Skeletal muscle tissue (tissue), 4 donors: ENCODE results near the gene ZNF286A. TPM values are rescaled to one million over a fixed set of nuclear protein-coding genes. Genes with fewer than 3 reads are reported as not detected.
"Not testable (repeated sequence)": the region's sequence is repeated elsewhere in the genome, so short reads cannot be mapped to it uniquely, and the experiment has no call there.

Experiments
- H3K27ac ChIP-seq: one replicate; pipeline ENCODE4 v1.7.0; 2013; ENCODE audit warnings: mild to moderate bottlenecking, low read depth, low read length, inconsistent platforms
- H3K27me3 ChIP-seq, 3 donors: one replicate each; pipeline ENCODE4 v1.7.0; 2013; ENCODE audit warnings: low read length in 3 of 3; ENCODE audit not compliant: control insufficient read depth in 3 of 3, insufficient read depth in 3 of 3
- H3K36me3 ChIP-seq, 3 donors: one replicate each; pipeline ENCODE4 v1.7.0; 2013; ENCODE audit warnings: low read length in 3 of 3; ENCODE audit not compliant: control insufficient read depth in 3 of 3, insufficient read depth in 3 of 3
- H3K4me1 ChIP-seq, 3 donors: one replicate each; pipeline ENCODE4 v1.7.0; 2013; ENCODE audit warnings: low read length in 3 of 3, mild to moderate bottlenecking in 3 of 3; ENCODE audit not compliant: control insufficient read depth in 3 of 3, insufficient read depth in 3 of 3
- H3K4me3 ChIP-seq, 3 donors: one replicate each; pipeline ENCODE4 v1.7.0; 2013; ENCODE audit warnings: low read length in 3 of 3
- H3K9ac ChIP-seq, 3 donors: one replicate each; pipeline ENCODE4 v1.7.0; 2013; ENCODE audit warnings: low read length in 3 of 3, mild to moderate bottlenecking in 3 of 3, moderate library complexity in 2 of 3, low read depth in 1 of 3
- H3K9me3 ChIP-seq, 3 donors: one replicate each; pipeline ENCODE4 v1.7.0; 2013; ENCODE audit warnings: low read length in 3 of 3; ENCODE audit not compliant: control insufficient read depth in 3 of 3
- total RNA-seq: library from RNA; depleted of rRNA; stranded (reverse); fragments of >200 nt; gene quantifications from one replicate; pipeline ENCODE4 v1.2.3, GENCODE V29; 2014
- donor health status: Osteomylitis.

Gene ZNF286A
- total RNA-seq, 1 donor from 2014 or later: 19.3 TPM

DNA sequence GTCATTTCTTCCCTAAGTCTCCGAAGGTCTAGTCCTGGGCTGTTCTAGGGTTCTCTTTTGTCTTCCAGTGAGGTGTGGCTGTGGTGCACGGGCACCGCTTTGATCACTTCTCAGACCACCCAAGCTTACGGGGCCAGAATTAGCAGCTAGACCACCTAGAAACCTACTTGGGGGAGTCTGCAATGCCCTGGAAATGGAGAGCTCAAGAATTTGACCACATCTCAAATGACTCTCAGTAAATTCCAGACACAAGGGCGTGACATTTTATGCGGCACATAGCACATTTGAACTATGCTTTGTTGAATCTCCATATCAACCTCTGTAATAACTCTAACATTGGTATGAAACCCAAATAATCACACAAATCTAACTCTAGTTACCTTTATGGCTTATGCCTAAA is 40.3 kb upstream of the ZNF286A start:
- H3K27me3 ChIP-seq: no peaks in the 10 kb centered on the region
- peaks cover 0 to 2% (median 0%) of the 10 kb centered on the region in 3 donors for H3K4me1 ChIP-seq
- H3K27ac ChIP-seq: no peak overlapping the region
- H3K9ac ChIP-seq: no peak overlapping the region
- no peak overlapping the region for H3K4me3 ChIP-seq
- H3K36me3 ChIP-seq: peaks cover 0 to 3% (median 0%) of the 10 kb centered on the region in 3 donors
- H3K9me3 ChIP-seq: no peaks in the 10 kb centered on the region

DNA sequence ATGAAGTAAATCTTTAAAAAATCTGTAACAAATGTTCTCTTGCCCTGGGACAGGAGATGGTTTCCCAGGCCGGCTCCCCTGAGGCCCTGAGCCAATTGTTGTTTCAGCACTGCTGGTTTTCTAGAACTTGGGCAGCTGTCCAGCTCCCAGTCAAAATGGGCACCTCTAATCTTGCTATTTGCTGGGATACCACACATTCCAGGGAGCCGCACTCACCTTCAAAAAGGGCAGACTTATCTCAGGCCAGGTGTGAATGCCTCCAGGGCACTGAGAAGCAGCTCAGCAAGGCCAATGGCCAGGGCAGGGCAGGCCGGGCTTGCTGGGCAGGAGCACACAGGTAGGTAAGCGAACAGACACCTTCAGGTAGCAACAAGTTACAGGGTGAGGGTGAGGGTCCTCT is 39.9 kb upstream of the ZNF286A start:
- H3K4me3 ChIP-seq: no peak overlapping the region
- no peaks in the 10 kb centered on the region for H3K27me3 ChIP-seq
- H3K9ac ChIP-seq: no peak overlapping the region
- peaks cover 0 to 3% (median 0%) of the 10 kb centered on the region in 3 donors for H3K36me3 ChIP-seq
- no peak overlapping the region for H3K27ac ChIP-seq
- peaks cover 0 to 2% (median 0%) of the 10 kb centered on the region in 3 donors for H3K4me1 ChIP-seq
- H3K9me3 ChIP-seq: no peaks in the 10 kb centered on the region

DNA sequence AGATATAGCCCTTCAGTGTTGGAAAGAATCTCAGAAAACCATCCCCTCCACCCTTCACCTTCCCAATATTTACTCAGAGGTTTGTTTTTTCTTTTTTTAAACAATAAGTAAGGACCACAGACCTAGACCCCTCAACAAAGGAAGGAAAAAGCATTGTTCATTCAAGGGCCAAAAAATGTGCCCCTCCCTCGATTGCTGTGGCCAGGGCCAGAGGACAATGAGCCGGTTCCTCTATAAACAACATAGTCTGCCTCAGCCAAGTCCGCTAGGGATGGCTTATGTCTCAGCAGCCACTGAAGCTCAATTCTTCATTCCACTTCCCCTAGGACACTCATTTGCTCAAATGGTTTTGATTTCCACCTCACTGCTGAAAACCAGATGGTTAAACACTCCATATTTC is 39.5 kb upstream of the ZNF286A start:
- Histone ChIP-seq H3K9me3 (no peaks in the 10 kb centered on the region), H3K9ac (no peak overlapping the region), H3K27me3 (no peaks in the 10 kb centered on the region), H3K36me3 (peaks cover 0 to 3% (median 0%) of the 10 kb centered on the region in 3 donors), H3K4me3 (no peak overlapping the region), H3K27ac (no peak overlapping the region), H3K4me1 (peaks cover 0 to 2% (median 0%) of the 10 kb centered on the region in 3 donors)

DNA sequence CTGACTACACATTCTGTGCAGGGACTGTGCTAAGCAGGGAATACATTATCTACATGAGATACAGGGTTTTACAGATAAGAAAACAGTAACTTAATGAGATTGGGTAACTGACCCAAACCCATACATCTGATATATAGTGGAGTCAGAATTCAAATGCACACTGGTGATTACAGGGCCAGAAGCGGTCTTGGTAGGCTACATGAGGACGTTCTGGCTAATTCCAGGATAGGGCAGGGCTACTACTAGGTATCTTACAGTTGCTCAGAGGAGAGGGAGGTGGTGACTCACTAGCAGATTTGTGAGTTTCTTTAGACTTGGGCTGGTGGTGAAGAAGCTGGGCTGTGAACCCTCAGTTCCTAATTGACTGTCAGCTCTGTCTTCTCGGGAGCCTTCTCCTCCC is 36.9 kb upstream of the ZNF286A start:
- Histone ChIP-seq H3K9ac (no peak overlapping the region), H3K9me3 (no peaks in the 10 kb centered on the region), H3K4me1 (peaks cover 0 to 2% (median 0%) of the 10 kb centered on the region in 3 donors), H3K27ac (no peak overlapping the region), H3K36me3 (peaks cover 0 to 3% (median 0%) of the 10 kb centered on the region in 3 donors), H3K27me3 (no peaks in the 10 kb centered on the region), H3K4me3 (no peak overlapping the region)

DNA sequence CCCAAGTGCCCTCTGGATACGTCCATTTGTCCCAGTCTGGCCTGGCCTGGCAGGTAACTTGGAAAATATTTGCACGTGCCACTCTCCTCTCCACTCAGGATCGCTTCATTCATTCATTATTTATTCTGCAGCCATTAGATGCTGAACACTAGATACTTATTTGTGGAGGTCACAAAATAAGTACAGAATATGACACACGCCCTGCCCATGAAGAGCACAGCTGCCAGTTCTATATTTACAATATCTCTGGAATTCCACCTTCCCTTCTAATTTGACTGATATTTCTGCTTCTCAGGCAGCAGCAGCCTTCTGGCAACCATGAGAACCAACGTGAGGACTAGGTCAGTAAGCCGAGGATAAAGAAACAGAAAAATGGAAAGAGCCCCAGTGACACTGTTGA is 36.4 kb upstream of the ZNF286A start:
- Histone ChIP-seq H3K4me3 (no peak overlapping the region), H3K27ac (no peak overlapping the region)

DNA sequence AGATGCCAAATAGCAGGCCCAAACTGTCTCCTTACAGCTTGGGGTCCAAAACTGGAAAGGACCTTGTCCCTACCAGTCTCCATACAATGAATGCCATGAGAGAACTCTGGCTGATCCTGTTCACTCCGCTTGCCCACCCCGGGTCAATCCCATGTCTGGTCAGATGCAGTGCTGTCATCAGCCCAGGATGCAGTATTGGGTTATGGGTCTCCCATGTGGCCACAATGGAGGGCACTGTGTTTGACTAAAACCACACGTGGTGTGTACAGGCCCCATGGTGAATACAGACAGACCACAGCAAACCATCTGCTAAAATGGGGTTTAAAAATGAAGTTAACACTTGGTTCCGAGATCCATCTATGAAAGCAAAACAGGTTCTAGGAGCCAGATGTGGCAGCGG is 35.9 kb upstream of the ZNF286A start:
- Histone ChIP-seq H3K9ac (no peak overlapping the region), H3K4me3 (no peak overlapping the region), H3K4me1 (peaks cover 0 to 2% (median 0%) of the 10 kb centered on the region in 3 donors), H3K27ac (no peak overlapping the region), H3K27me3 (no peaks in the 10 kb centered on the region), H3K9me3 (no peaks in the 10 kb centered on the region), H3K36me3 (peaks cover 0 to 3% (median 0%) of the 10 kb centered on the region in 3 donors)

More for the DNA sequence above, 36.4 kb upstream of the ZNF286A start:
- Histone ChIP-seq H3K27me3 (no peaks in the 10 kb centered on the region), H3K4me1 (peaks cover 0 to 2% (median 0%) of the 10 kb centered on the region in 3 donors), H3K9ac (no peak overlapping the region), H3K9me3 (no peaks in the 10 kb centered on the region), H3K36me3 (peaks cover 0 to 3% (median 0%) of the 10 kb centered on the region in 3 donors)

DNA sequence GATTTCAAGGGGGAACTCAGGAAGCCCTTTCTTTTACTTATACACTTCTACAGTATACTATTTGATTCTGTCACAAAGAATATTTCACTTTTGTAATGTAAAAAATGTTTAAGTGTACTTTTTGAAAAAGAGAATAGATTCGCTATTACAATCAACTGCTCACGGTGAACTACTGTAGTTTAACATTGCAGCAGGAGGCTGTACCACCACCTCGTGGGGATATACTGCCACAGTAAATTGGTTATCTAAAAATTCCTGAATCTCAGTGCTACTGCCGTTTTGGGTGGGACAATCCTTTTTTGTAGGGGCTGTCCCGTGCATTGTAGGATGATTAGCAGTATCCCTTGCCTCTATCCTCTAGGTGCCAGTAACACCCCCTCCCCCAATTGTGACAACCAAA is 30.0 kb upstream of the ZNF286A start:
- H3K4me1 ChIP-seq, H3K27me3 ChIP-seq, H3K36me3 ChIP-seq, H3K9ac ChIP-seq, H3K9me3 ChIP-seq, H3K4me3 ChIP-seq, H3K27ac ChIP-seq: not testable (repeated sequence)

DNA sequence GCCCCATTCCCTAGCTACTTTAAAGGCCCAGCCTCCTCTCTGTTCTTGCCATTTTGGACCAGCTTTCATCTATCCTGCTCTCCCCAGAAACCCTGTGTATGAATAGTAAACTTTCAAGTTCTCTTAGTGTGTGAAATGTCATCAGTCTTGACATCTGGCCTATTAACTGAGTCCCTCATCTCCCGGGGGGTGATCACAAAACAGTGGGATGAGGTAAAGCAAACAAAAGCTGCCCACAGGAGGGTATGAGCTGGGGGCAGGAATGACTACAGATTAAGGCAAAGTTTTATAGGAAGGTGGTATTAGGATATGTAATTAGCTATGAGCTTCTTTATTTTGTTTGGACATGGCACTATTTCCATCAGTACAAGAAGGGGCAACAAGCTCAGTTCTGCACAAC is 24.9 kb upstream of the ZNF286A start:
- H3K27ac ChIP-seq, H3K9ac ChIP-seq, H3K9me3 ChIP-seq, H3K4me1 ChIP-seq, H3K4me3 ChIP-seq, H3K27me3 ChIP-seq, H3K36me3 ChIP-seq: not testable (repeated sequence)

DNA sequence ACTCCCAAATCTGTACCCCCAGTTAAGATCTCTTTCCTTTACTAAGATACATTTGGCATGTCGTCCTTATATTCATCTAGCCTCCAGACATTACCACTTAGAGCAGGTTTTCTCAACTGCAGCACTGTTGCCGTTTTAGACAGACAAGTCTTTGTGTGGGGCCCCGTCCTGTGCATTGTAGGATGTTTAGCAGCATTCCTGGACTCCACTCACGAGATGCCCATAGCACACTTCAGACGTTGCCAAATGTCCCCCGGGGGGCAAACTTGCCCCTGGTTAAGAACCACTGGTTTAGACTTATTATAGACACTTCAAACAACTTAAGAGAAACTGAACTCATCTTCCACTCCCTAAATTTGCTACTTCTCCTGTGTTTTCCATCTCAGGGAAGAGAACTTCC is 23.6 kb upstream of the ZNF286A start:
- not testable (repeated sequence) for H3K4me3 ChIP-seq, H3K27me3 ChIP-seq, H3K27ac ChIP-seq, H3K36me3 ChIP-seq, H3K9ac ChIP-seq, H3K9me3 ChIP-seq, H3K4me1 ChIP-seq

DNA sequence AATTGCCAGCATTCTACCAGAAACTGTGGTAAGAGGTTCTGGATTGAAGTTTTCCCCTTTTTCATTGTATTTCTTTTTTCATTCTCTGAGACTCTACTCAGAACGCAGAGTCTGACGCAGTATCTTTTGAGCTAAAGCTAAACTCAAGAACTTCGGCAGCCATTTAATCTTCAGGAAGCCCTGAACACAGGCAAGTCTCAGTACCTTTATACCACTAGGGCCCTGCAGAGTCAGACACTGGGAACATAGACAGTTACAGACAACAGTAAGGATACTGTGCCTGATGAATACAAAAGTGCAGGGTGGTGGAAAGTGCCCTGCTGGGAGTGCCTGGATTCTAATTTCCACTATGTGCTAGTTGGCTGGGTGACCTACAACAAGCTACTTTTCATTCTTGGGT is 16.4 kb upstream of the ZNF286A start:
- H3K9me3 ChIP-seq, H3K4me1 ChIP-seq, H3K27me3 ChIP-seq, H3K27ac ChIP-seq, H3K36me3 ChIP-seq: not testable (repeated sequence)
- Histone ChIP-seq H3K4me3 (peak overlapping the region in 2 of 3 donors; percentile 81 to 86), H3K9ac (peak overlapping the region in 1 of 3 donors; percentile 84)
